Esophagus muscularis mucosa (tissue), 3 donors: ENCODE results near the gene DIPK1B.

Experiments used
- POLR2A ChIP-seq: fragments of 450-650 bp; IDR thresholded peaks from one replicate; pipeline ENCODE4 v1.6.1; 2017; ENCODE audit warnings: antibody characterized with exemption, moderate library complexity, mild to moderate bottlenecking, low read depth
- TF ChIP-seq, protein P1 (sequence below), 3 experiments: fragments of 200-600 bp in 2 of 3; fragments of 450-650 bp in 1 of 3; sonication (generic) in 2 of 3; IDR thresholded peaks; one replicate each; pipeline ENCODE4 v1.5.1; 2017 to 2019; ENCODE audit warnings: antibody characterized with exemption in 3 of 3, mild to moderate bottlenecking in 2 of 3, moderate library complexity in 1 of 3

DNA sequence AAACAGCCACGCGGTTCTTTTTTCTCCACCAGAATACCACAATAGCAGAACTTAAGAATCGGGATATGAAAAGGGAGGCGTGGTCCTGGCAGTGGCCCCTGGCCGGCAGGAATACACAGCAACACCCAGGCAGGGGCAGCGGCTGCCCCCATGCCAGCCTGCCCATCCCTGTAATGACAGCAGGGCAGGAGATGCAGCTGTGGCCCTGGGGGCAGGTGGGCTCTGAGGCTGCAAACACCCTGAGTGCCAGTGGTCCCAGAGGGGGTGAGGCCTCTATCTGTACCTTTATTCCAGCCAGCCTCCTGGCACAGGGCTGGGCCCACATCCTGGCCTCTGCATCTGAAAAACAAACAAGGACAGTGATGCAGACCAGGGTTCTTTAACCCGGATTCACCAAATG, 12.4 kb downstream of the DIPK1B start:
- TF ChIP-seq, protein P1, sequence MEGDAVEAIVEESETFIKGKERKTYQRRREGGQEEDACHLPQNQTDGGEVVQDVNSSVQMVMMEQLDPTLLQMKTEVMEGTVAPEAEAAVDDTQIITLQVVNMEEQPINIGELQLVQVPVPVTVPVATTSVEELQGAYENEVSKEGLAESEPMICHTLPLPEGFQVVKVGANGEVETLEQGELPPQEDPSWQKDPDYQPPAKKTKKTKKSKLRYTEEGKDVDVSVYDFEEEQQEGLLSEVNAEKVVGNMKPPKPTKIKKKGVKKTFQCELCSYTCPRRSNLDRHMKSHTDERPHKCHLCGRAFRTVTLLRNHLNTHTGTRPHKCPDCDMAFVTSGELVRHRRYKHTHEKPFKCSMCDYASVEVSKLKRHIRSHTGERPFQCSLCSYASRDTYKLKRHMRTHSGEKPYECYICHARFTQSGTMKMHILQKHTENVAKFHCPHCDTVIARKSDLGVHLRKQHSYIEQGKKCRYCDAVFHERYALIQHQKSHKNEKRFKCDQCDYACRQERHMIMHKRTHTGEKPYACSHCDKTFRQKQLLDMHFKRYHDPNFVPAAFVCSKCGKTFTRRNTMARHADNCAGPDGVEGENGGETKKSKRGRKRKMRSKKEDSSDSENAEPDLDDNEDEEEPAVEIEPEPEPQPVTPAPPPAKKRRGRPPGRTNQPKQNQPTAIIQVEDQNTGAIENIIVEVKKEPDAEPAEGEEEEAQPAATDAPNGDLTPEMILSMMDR (IDR thresholded peaks at IDR 0.05), result no peak
- TF ChIP-seq POLR2A, result no peak
